ENCODE data around the gene ATF7IP. TPM values are rescaled to one million over a fixed set of nuclear protein-coding genes. Genes with fewer than 3 reads are reported as not detected.
"Not testable (repeated sequence)": the region's sequence is repeated elsewhere in the genome, so short reads cannot be mapped to it uniquely, and the experiment has no call there.

The ATF7IP gene
- total RNA-seq, 2 donors from 2014 or later: 42.9 to 46.3 TPM

DNA sequence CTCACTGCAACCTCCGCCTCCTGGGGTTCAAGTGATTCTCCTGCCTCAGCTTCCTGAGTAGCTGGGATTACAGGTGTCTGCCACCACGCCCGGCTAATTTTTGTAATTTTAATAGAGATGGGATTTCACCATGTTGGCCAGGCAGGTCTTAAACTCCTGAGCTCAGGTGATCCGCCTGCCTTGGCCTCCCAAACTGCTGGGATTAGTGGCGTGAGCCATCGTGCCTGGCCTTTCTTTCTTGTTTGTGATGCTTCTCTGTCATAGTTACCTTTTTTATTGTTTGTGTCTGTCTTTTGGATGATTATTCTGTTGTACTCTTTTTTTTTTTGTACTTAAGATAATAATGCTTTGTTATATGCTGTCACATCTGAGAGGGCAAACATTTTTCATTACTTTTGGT lies 35.8 kb downstream of the ATF7IP start:
- DNase-seq; intact Hi-C loops (cut with DNase I, micrococcal nuclease); ATAC-seq: not testable (repeated sequence)

DNA sequence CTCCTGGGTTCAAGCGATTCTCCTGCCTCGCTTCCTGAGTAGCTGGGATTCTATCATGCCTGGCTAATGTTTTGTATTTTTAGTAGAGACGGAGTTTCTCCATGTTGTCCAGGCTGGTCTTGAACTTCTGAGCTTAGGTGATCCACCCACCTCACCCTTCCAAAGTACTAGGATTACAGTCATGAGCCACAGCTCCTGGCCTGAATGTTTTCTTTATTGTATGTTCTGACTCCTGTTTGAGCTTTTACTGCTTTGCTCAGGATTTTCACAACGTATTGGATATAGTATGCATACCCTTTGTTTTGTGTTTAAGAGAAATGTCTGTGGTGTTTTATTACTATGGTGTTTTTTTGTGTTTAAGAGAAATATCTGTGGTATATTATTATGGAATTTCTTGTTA lies 37.2 kb downstream of the ATF7IP start:
- intact Hi-C loops (cut with DNase I, micrococcal nuclease): no loop called here
- DNase-seq (no peak), ATAC-seq (peak; percentile 42)

DNA sequence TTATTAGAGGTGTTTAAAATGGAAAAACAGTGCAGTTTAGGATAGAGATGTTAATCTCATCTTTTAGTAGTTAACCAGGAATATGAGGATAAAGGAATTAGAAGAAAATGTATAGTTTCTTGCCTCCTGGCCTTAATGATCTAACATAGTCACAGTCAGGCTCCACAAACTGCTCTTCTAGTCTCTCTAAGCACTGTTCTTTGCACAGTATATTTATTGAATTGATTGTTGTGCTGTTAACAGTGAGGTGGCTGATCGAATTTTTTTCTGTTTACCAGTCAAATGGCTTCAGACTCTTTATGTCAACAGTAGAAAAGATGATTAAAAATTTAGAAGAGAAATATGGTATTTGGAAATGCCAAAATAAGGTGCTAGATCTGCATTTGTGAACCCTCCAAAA lies 37.8 kb downstream of the ATF7IP start:
- DNase-seq: no peak
- peak; percentile 44 for ATAC-seq
- intact Hi-C loops (cut with DNase I, micrococcal nuclease): no loop called here

DNA sequence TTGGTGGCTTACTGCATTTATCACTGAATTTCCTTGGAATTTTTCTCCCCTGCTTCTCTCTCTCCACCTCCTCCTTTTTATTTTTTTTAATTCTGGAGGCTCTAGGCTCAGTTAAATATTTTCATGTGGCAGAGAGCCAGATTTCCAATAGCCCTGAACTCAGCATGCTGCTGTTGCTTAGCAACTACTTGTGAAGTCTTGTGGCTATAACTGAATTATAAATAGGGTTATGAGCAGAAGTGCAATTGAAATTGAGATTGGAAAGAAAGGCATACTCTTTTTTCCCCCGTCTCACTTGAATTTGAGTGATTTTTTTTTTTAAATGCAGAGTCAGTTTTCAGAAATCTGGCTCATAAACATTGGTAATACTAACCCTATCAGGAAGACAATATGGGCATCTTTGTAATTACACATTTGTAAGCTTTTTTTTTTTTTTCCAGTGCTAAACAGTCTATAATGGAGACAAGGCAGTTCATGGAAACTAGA lies 38.3 kb downstream of the ATF7IP start:
- intact Hi-C loops (cut with DNase I, micrococcal nuclease): no loop called here
- DNase-seq (no peak), ATAC-seq (peak; percentile 94)

DNA sequence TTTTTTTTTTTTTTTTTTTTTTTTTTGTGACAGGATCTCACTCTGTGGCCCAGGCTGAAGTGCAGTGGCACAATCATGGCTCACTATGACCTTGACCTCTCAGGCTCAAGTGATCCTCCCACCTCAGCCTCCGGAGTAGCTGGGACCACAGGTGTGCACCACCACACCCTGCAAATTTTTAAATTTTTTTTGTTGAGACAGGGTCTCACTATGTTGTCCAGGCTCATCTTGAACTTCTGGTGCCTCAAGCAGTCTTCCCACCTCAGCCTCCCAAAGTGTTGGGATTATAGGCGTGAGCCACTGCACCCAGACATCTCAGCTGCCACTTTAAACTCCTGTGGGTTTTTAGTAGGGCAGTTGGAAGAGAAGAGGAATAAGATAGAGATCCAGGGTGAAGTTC lies 39.9 kb downstream of the ATF7IP start:
- DNase-seq; intact Hi-C loops (cut with DNase I, micrococcal nuclease); ATAC-seq: not testable (repeated sequence)

DNA sequence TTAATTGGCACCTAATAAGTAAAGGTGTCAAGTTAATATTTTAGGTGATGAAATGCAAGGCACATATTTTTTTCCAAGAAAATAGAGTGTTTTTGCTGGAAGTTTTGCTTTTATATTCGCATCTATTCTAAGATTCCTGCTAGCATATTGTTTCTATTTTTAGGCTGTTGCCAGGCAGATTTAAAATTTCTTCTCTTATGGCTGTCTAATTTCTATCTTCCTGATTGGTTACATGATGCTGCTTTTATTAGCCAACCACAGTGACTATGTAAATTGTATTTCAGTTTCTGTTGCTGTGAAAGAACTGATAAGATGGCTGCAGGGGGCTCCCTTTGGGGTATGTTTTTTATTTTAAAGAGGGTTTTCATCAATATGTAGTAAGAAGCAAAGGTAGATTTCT lies 42.7 kb downstream of the ATF7IP start:
- DNase-seq: no peak
- intact Hi-C loops (cut with DNase I, micrococcal nuclease): no loop called here
- no peak for ATAC-seq

DNA sequence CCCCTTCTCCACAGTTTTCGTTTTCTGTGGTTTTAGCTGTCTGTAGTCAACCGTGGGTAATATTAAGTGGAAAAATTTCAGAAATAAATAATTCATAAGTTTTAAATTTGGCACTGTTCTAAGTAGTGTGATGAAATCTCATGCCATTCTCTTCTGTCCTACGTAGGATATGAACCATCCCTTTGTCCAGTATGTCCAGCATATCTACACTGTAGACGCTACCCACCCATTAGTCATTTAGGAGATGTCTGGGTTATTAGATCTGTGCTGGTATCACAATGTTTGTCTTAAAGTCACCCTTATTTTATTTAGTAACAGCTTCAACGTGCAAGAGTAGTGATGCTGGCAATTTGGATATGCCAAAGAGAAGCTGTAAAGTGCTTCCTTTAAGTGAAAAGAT lies 44.7 kb downstream of the ATF7IP start:
- intact Hi-C loops (cut with DNase I, micrococcal nuclease): loop anchor here in 1 of 2 donors (10.0 kb wide), 1 partner anchor 155 kb away; no protein-coding TSS in a partner anchor
- ATAC-seq (no peak), DNase-seq (no peak)

DNA sequence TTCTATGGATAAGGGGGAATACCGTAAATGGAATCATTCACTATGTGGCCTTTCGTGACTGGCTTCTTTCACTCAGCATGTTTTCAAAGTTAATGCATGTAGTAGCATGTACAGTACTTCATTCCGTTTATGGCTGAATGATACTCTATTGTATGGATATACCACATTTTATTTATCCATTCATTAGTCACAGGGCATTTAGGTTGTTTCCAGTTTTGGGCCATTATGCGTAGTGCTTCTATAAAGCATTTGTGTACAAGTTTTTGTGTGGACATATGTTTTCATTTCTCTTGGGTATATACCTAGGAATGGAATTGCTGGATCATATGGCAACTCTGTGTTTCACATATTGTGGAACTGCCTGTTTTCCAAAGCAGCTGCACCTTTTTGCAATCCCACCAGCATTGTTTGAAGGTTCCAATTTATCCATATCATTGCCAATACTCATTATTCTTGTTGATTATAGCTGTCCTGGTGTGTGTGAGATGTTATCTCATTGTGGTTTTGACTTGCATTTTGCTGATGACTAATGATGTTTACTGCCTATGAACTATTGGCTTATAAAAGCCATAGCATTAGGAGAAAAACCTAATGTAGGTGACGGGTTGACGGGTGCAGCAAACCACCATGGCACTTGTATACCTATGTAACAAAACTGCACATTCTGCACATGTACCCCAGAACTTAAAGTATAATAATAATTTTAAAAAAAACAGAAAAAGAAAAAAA lies 45.5 kb downstream of the ATF7IP start:
- intact Hi-C loops (cut with DNase I, micrococcal nuclease): loop anchor here in 1 of 2 donors (10.0 kb wide), 1 partner anchor 156 kb away; no protein-coding TSS in a partner anchor
- ATAC-seq (no peak), DNase-seq (no peak)

DNA sequence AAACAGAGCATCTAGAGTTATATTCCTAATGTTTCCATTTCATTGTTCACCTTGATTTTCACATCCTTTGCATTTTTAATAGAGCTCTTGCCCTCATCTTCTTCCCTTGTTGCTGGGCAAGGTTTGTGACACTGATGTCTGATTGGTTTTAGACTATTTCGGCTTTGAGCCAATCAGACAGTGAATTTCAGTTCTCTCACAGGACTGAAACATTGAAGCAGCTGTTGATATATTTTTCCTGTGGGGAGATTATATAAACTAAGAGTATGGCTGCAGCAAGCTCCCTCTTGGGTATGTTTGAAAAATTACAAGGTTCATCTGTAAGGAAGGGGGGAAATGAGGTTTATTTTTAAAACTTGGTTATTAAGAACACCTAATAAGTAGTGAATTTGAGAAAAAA lies 51.2 kb downstream of the ATF7IP start:
- ATAC-seq (peak; percentile 13), DNase-seq (no peak)
- intact Hi-C loops (cut with DNase I, micrococcal nuclease): loop anchor here in 1 of 2 donors (10.0 kb wide), 1 partner anchor 162 kb away; no protein-coding TSS in a partner anchor

DNA sequence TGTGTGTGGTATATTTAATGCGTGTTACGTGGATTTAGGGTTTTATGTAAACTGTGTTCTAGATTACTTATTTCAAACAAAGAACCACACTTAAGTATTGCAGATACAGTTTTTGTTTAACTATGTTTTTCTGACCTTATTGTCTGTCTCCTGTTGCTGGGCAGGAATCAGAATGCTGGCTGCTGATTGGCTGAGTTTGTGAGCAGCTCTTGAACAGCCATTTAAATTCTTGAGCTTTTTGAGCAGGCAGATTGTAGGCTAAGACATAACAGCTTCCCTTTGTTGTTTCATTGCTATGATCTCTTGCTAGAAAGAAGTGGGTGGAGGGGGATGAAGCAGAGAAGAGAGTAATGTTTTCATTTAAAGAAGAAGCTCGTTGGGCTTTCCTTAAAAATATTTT lies 52.2 kb downstream of the ATF7IP start:
- intact Hi-C loops (cut with DNase I, micrococcal nuclease): loop anchor here in 1 of 2 donors (10.0 kb wide), 1 partner anchor 163 kb away; no protein-coding TSS in a partner anchor
- peak; percentile 69 for ATAC-seq
- DNase-seq: peak; percentile 50 to 54

DNA sequence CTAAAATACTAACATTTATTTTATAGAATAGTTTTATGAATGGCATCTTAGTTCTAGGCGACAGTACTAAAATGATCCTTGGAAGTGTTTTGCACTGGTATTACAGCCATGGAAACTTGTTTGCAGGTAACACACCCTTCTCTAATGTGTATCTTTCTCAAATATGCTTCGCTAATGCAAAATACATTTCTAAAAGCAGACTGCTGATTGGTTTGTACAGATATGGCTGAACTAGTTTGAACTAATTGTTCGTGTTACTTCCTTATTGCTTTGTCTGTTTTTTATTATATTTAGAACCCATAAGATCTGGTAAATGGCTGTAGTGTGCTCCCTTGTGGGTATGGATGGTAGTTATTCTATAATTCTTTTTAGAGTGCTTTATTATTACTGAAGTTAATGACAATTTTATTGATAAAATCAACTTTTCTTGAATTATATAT lies 53.0 kb downstream of the ATF7IP start:
- DNase-seq: no peak

DNA sequence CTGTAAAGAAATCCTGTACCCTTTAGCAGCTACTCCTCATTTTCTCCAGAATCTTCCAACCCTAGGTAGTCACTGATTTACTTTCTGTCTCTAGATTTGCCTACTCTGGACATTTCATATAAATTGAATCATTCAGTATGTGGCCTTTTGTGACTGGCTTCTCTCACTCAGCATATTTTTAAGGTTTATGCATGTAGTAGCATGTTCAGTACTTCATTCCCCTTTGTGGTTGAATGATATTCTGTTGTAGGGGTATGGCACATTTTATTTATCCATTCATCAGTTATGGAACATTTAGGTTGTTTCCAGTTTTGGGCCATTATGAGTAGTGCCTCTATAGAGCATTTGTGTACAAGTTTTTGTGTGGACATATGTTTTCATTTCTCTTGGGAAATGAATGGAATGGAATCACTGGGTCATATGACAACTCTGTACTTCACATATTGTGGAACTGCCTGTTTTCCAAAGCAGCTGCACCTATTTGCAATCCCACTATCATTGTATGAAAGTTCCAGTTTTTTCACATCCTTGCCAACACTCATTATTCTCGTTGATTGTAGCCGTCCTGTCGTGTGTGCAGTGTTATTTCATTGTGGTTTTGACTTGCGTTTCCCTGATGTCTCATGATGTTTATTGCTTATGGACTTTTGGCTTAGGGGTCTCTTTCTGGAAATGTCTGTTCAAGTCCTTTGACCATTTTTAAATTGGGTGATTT lies 57.2 kb downstream of the ATF7IP start:
- ATAC-seq: no peak
- intact Hi-C loops (cut with DNase I, micrococcal nuclease): no loop called here

More for the DNA sequence above, 53.0 kb downstream of the ATF7IP start:
- intact Hi-C loops (cut with DNase I, micrococcal nuclease): loop anchor here in 1 of 2 donors (10.0 kb wide), 1 partner anchor 164 kb away; no protein-coding TSS in a partner anchor
- peak; percentile 88 for ATAC-seq

DNA sequence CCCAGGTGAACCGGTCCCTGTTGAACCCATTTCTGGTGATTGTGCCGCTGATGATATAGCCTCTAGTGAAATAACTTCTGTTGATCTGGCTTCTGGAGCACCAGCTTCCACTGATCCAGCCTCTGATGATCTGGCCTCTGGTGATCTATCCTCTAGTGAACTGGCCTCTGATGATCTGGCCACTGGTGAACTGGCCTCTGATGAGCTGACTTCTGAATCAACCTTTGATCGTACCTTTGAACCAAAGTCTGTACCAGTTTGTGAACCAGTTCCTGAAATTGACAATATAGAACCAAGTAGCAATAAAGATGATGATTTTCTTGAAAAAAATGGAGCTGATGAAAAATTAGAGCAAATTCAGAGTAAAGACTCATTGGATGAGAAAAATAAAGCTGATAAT lies 59.1 kb downstream of the ATF7IP start:
- DNase-seq (no peak), ATAC-seq (no peak)
- intact Hi-C loops (cut with DNase I, micrococcal nuclease): no loop called here

More for the DNA sequence above, 57.2 kb downstream of the ATF7IP start:
- DNase-seq: no peak

DNA sequence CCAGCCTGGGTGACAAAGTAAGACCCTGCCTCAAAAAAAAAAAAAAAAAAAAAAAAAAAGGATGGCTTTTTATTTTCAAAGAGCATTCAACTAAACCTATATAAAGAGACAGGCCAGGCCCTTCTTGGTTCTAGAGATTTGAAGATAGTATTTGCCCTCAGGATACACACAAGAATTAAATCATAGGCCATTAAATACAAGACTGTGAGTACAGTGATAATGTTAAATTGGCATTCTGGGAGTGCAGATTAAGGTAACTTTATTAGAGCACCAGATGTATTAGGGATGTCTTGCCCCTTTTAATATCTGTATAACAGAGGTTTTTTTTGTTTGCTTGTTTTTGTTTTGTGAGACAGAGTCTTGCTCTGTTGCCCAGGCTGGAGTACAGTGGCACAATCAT lies 61.3 kb downstream of the ATF7IP start:
- intact Hi-C loops (cut with DNase I, micrococcal nuclease): no loop called here
- no peak for ATAC-seq

DNA sequence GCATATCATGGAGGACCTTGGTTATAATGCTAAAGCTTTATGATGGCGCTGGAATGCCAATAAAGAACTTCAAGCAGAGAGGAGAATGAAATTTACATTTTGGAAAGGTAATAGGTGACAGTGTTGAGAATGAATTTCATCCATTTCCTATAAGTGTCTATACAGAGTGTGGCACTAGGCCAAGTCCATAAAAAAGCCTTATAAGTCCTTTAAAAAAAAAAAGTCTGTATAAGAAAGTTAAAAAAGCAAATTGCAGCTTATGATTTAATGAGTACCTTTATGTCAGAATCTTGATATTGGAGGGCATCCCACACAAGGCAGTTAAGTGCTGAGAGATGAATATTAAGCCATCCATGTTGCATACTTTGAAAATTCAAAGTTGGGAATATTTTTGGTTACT lies 62.4 kb downstream of the ATF7IP start:
- DNase-seq (no peak), ATAC-seq (peak; percentile 27)
- intact Hi-C loops (cut with DNase I, micrococcal nuclease): no loop called here

More for the DNA sequence above, 61.3 kb downstream of the ATF7IP start:
- no peak for DNase-seq

DNA sequence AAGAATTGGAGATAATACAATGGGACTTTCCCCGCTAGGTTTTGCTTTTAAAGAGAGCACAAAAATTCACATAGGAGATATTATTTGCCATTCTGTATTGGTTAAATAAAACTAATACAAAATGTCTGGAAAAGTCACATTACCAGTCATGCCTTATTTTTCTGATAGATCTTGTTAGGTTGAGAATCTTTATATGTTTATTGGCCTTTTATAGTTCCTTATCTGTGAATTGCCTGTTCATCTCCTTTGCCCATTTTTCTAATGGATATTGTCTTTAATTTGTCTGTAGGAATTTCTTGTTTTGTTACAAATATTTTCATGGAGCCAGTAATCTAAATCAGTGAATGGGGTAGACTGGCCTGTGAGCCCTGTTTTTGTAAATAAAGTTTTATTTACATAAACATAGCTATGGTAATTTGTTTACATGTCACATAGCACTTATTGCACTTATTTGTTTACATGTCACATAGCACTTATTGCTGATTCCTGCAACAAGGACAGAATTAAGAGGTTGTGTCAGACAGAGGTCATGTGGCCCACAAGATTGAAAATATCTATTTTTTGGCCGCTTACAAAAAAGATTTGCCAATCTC lies 65.0 kb downstream of the ATF7IP start:
- ATAC-seq (no peak), DNase-seq (no peak)
- intact Hi-C loops (cut with DNase I, micrococcal nuclease): no loop called here

DNA sequence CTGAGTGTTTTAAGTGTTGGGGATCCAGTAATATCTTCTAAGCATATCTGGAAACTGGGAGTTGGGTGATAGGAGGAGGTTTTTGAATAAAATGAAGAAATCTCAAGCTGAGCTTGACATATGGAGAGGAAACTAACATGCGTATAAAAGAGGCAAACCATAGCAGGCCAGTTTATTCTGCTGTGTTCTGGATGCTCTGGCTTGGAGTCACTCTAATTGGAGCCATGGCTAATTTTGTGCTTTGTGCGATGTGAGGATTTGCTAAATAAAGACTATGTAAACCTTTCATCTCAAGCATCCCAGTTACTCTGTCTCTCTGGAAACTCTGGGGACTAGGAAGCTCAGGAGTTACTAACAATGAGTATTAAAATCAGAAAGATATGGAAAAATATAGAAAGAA lies 66.5 kb downstream of the ATF7IP start:
- intact Hi-C loops (cut with DNase I, micrococcal nuclease): no loop called here
- ATAC-seq (no peak), DNase-seq (no peak)

DNA sequence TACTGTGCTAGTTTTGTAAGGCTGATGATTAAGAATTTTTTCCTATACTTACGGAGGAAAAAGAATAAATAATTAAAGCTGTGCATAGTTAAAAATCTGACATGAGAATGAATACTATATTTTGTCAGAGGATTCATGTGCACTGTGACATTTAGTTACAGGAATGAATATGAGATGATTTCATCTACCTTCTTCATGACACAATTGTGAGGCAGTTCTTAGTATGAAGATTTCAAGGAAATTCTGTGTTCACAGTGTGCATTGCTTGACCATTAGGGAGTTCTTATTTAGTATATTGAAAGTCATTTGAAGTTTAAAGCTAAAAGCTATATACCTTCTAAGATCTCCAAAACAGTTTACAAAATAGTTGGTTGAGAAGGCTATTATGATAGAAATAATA lies 70.1 kb downstream of the ATF7IP start:
- no peak for DNase-seq
- intact Hi-C loops (cut with DNase I, micrococcal nuclease): no loop called here
- no peak for ATAC-seq

DNA sequence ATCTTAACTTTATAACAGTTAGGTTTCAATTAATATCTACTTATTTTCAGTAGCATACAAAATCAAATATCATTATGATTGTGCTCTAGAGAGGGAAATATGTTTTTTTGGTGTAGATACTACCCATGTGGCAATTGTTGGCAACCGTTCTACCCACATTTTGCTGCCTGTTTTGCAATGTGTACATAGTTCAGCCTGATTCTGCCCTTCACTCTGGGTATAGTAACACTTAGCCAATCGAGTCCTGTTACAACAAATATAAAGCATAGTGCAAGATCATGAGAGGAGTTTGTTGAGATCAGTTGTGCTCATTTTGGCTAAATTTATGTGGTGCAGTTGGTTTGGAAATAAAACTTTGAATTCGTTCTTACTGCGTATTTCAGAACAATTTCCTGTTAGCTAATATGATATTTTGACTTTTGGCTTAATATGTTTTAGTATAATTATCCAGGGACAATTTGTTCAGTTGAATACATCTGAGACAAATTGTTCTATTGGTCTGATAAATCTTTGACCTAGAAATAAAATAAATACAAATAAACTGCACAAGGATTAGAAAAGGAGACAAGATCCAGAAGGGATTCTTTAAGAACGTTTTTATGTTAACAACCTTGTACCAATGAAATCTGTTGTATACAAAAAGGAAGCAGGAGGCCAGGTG lies 76.9 kb downstream of the ATF7IP start:
- intact Hi-C loops (cut with DNase I, micrococcal nuclease): no loop called here
- ATAC-seq (no peak), DNase-seq (no peak)
